NCI-H460 (cell line): ENCODE measurements around the gene HLA-DMA. TPM values are rescaled to one million over a fixed set of nuclear protein-coding genes. Genes with fewer than 3 reads are reported as not detected.

Experiments used
- DNase-seq: peaks from one replicate; pipeline ENCODE4 v3.0.0-alpha.2; 2016; ENCODE audit warnings: low read depth; ENCODE audit errors: extremely low read depth
- total RNA-seq: library from RNA; depleted of rRNA; stranded (reverse); fragments of >200 nt; shearing (Covaris generic); gene quantifications from 2 replicates; pipeline ENCODE4 v1.2.3, GENCODE V29; 2014

HLA-DMA gene
- total RNA-seq, 1 experiment from 2014 or later, result 1.2 TPM

DNA sequence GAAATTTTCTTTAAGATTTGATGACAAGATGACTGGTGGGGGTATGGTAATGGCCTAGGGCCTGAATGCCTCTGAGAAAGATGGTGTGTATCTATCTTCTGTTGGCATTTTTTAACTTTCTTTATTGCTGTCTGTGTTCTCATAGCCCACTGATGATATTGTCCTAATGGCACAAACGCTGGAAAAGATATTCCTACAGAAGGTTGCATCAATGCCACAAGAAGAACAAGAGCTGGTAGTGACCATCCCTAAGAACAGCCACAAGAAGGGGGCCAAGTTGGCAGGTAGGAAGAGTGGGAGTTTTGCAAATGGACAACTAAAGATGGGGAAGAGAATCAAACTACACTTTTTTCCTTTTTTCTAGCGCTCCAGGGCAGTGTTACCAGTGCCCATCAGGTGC, 23.0 kb upstream of the HLA-DMA start:
- DNase-seq, result no peak

DNA sequence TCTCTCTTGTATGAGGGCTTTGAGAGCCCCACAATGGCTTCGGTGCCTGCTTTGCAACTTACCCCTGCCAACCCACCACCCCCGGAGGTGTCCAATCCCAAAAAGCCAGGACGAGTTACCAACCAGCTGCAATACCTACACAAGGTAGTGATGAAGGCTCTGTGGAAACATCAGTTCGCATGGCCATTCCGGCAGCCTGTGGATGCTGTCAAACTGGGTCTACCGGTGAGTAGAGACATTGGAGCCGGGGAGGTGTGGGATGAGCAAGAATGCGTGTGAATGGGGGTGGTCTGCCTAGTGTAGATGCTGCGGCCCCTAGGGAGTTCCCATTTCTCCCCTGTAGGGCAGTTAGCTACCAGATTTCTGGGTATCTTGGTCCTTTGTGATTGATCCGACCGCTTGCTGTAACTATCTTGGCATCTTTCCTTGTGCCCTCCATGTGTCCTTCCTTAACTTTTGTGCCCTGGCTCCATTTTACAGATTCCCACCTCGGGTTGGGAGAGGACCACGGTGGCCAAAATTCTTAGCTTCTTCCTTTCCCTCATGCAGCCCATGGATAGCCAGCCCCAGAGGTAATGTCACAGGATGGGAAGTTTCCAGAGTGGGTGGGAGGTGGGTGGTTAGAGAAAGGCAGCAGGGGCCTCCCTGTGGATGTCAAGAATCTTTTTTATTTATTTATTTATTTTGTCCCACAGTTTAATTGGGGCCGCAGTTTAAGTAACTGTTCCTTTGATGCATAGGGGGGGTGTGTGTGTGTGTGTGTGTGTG, 21.8 kb upstream of the HLA-DMA start:
- DNase-seq, result no peak

DNA sequence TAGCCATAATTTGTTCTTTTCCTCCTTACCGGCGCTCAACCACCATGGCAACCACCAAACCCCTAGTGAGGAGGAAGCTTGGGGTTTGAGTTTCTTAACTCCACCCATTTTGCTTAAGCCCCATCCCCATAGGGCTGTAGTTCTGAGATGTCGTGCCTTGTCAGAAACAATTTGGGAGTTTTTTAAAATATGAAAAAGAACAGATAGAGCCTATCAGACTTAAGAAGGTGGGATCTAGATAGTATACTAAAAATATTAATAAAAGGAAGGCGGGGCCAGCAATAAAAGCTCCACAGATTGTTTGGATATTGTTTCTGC, 21.1 kb upstream of the HLA-DMA start:
- no peak for DNase-seq

DNA sequence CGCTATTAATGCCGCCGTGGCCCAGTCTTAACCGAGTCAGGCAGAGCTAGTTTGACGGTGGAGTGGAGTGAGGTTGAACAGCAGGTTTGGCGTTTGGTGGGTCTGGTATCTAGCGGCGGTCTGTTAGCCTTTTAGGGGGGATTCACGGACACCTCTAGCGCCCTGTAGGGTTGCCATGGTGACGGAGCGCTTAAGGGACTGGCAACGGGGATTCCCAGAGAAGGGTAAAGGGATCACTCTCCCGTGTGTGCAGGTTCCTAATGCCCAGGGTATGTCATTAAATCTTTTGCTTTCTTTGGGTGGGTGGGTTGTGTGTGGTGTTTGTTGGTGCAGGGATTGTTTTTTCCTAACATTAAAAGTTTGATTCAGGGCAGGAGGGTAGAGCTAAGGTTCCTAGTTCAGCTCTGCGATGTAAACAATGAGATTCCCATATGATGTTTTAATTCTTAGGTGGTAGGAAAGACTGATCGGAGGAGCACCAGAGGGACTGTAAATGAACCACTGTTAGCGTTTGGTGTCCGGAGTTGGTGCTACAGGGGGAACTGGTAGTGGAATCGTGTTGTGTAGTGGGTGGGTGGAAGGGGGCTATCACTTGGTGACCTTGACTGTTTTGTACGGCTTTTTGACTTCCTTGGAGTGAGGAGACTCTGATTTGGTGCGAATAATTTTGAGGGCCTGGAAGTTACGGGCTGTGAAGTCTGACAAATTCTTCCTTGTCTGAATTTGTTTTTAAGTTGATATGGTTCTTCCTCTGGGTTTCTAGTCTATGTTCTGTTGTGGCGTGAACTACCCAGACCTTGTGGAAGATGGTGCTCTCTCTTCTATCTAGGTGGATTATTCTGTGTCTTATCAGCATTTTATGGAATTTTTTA, 20.5 kb upstream of the HLA-DMA start:
- DNase-seq, result no peak

DNA sequence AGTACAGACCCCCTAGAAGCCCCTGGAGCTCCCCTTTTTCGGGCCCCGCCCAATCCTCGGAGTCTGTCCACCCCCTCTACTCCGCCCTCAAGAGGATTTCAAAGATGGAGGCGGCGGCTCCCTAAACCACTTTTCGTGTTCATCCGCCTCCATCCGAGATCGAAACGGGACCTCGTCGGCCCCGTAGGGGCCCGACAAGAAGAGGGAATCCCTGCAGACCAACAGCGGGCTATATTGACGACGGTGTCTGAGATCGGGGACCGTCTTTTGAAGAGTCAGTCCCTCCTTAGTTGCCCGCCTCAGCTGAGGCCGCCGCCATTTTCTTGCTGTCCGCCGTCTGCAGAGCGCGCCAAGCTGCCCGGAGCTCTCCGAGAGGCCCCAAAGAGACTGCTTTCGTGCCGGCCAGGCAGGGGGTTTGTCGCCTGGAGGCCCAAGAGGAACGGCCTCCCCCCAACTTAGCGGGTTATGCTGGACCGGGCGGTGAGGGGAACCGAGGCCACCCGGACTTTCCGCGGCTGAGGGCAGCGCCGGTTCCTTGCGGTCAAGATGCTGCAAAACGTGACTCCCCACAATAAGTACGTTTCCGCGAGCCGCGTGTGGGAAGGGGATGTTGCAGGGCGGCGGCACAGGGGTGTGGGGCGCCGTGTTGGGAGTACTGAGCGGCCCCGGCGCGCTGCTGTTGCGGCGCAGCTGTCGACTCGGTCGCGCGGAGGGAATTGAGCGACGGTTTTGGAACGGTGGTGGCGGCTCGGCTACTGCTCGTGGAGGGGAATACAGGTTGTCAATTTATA, 19.7 kb upstream of the HLA-DMA start:
- no peak for DNase-seq

DNA sequence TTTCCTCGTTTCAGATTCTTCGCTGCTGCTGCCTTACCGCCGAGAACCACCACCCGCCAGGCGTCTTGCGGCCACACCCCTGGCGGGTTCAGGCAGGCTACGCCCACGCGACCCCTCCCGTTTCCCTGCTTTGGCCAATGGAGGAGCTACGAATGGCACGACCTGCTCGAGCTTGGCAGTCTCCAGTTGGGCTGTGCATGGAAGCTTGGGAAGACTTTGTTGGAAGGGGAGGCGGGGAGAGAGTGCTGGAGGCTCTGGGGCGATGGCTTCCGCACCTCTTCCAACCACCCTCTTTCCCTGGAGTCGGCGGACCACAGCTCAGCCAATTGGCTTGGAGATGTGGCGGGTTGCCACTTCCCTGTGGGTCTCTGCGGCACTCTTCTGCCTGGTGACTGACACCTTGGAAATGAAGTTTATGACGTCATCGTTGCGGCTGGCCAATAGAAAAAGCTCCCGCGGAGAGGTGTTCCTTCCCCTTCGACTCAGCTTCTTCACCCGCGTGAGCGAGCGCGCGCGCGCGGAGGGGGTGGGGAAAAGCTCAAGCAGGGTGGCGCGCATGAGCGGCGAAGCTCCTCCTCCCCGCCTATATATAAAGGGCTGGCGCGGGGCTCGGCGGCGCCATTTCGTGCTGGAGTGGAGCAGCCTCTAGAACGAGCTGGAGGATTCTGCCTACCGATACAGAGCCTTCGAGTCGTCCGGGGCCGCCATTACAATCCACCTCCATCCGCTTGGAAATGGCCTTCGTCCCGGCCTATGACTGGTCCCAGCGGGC, 18.9 kb upstream of the HLA-DMA start:
- peak; percentile 99 for DNase-seq

DNA sequence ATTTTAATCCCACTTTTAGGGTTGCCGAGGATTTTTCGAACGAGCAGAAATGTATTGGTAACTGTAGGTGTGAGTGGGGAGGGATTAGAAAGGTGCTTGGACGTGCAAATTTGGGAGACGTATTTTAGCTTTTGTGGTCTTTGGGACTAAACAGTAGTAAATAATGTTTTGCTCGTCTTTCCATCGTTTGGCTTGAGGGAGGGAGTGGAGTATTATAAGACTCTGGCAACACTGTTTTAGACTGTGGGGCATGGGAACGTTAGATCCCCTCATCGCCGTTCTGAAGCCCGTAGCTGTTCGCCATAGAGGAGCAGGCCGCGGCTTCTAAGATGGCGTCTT, 18.3 kb upstream of the HLA-DMA start:
- no peak for DNase-seq

DNA sequence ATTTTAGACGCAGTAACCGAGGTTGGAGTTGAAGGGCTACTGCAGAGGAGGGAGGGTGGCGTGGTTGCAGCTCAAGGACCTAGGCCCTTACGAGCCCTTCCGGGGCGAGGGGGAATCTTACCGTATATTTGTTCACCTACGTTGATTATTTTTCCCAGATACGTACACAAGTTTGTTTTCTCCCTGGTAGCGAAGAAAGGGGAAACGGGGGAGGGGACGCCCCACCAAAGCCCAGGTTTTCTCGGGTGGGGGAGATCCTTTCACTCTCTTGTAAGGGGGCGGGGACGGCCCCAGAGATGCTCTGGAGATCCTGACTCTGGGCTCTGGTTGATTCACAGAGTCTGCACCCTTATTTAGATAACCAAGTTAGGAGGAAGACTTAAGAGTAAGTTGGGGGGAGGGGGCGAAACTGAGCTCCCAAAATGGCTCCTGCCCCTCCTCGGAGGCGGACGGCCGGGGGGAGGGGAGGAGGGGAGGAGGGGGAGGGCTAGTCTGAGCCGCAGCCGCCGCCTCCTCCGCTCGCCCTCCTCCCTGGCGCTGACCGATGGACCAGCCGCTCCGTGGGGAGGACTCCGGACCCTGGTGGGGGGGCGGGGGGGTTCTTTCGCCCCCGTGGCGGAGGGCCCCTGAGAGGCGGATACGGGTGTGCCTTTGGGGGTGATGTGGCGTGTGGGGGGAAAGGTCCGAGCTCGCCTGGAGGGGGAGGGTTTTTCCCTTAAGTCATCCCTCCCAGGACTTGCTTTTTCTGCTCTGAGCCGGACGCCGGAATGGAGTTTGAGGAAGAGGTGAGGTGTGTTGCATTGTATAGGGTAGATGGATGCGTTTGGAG, 17.7 kb upstream of the HLA-DMA start:
- DNase-seq, result peak; percentile 82

DNA sequence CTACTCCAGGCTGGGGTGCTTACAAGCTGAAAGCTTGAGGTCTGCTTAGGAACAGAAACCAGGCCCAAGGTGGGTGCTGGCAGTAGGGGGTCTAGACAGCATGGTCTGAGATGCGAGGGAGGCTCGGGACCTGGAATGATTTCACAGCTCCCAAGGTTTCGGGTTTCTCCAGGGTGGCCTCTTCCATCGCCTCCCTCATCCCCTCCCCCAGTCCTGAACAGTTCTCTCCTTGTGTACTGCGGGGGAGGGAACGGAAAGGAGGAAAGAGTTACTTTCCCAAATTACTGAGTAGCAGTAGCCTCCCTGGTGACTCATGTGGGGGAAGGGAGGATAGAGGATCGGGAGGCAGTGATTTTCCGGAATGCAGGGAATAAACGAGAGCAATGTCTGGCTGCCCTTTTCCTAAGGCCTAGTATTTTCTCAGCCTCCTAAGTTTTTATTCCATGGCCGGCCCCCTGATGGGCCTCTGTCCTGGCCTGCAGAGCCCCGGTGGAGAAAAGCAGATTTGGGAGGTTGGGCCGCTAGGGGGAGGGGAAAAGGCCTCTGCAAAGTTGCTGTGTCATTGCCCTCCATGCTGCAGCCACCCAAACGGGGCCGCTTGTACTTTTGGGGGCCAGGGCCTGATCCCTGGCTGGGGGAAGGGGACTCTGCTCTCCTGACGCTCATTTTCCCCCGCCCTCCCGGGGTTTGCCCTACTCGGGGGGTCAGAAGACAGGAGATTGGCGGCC, 17.0 kb upstream of the HLA-DMA start:
- DNase-seq, result peak; percentile 89

DNA sequence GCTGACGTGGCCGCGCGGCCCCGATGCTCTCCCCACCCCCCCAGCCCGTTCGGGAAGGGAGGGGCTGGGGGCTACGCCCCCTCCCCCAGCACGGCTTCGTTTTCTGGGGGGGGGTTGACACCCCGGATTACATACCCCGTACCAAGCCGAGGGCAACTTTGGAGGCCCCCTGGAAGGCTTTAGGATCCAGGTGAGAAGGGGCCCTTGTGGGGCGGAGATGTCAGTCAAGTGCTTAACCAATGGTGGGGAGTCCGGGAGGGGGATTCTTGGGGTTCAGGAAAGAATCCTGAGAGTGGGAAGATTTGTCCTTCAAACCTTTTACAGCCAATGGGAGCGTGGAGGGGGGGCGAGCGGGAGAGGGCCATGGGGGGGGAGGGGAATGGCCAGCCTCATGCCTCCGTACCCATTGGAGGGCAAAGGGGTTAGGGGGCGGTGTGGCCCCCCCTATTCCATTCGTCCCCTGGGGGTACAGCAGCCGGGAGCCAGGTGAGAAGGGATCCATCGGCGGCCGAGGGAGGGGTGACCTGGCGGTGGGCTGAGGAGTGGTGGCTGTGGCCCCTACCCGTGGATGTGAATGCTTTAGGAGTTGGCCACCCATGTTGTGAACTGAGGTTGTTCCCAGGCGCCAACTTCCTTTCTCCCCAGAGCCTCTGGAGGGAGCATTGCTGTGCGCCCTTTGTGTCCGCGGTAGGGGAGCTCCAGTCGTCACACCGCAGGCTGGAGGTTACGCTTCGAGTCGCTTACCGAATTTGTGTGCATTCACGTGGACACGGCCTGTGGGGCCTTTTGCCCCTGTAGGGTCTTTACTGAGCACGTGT, 16.2 kb upstream of the HLA-DMA start:
- peak; percentile 83 for DNase-seq

DNA sequence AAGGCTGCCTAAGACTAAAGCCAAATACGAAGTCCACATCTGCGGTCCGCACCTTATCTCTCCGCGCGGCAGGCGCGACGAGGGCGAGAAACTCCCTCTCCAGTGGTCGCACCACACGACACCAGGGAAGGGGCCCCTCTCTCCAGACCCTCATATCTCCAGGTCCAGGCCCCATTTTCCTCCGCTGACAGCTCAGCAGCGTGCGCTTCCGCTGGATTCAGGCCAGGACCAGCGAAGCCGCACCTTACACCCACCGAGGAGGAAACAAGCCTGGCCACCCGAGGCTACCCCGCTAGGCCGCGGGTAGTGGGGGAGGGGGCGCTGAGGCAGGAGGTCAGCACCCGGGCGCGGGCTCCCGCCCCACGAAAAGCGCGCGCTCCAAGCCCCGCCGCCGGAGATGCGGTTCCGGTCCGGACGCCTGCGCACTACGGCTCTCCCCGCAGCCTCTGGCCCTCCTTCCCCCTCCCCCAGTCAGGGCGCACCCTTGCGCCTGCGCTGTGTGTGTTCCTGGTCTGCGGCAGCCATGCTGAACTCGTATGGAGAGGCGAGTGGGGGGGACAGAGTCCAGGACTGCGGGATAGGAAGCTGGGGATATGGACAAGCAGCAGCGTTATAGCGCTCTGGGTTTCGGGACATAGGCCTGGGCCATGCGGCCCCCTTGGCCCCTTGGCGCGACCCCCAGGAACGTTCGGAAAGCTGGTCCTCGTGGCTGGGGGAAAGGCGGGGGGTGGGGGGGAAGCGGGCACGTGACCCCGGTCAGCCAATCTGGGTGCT, 15.4 kb upstream of the HLA-DMA start, which contains the start of gene BRD2:
BRD2 (plus strand) TSS at position 502 of the 774 bp plus-strand sequence. CDS start 4,305 bp downstream, outside the sequence.
- DNase-seq, result peak; percentile 95

DNA sequence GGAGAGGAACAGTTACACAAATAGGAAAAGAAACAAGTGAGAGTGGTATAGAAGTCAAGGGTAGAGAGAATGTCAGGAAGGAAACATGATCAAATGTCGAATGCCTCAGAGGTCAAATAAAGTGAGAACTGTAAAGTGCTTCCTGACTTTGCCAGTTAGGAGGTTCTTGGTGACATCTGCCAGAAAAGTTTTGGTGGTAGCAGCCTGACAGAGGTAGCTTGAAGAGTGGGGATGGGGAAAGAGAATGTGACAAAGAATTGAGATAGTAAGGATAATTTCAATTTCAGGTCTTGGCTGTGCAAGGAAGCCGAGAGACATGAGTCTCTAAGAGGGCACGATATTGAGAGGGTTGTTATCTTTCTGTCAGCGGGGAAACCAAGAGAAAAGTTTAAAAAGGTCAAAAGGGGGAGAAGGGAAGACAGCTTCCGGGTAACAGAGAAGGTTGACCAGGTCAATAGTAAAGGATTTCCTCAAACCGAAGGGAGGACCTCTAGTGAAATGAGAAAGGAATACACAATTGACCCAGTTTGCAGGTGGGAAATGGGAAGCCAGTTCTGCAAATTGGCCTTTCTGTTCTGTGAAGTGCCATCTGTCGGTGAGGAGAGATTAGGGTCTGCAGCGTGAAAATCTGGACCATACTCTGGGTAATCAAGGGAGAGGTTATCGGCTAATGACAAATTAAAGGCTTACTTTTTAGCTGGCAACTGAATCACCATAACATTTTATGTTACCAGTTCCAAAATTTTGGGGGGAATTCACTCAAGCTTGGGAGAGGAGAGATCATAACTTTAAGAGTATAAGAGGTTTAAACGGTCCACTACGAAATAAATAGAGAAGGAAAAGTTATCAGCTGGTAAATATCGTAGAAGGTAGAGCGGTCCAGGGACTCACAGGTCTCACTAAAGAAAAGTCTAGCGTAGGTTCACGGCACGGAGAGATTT, 14.5 kb upstream of the HLA-DMA start:
- peak; percentile 56 for DNase-seq

DNA sequence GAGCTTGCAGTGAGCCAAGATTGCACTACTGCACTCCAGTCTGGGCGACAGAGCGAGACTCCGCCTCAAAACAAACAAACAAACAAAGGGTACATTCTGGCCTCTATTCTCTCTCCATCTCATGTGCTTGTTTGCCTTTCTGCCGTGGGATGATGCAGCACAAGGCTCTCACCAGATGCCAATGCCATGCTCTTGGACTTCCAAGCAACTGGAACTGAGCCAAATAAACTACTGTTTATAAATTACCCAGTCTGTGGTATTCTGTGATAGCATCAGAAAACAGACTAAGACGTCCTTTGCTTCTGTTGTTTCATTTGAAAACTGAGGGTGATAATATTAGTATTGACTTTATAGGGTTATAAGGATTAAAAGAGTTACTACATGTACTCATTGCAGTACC, 11.9 kb upstream of the HLA-DMA start:
- no peak for DNase-seq

DNA sequence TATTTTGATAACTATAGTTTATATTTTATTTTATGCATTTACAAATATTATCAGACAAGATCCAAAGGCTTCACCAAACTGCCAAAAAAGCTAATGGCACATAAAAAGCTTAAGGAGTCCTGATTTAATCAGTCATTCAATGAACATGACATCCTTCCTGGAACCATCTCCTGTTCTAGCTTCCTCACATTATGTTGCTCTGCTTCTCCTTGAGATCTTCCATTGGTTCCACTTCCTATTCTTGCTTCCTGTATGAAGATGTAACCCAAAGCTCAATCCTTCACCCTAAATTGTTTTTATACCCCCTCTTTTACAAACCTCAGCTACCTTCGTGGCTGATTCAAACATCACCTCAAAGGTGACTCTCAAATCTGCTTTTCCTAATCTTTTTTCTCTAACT, 11.0 kb upstream of the HLA-DMA start:
- no peak for DNase-seq

DNA sequence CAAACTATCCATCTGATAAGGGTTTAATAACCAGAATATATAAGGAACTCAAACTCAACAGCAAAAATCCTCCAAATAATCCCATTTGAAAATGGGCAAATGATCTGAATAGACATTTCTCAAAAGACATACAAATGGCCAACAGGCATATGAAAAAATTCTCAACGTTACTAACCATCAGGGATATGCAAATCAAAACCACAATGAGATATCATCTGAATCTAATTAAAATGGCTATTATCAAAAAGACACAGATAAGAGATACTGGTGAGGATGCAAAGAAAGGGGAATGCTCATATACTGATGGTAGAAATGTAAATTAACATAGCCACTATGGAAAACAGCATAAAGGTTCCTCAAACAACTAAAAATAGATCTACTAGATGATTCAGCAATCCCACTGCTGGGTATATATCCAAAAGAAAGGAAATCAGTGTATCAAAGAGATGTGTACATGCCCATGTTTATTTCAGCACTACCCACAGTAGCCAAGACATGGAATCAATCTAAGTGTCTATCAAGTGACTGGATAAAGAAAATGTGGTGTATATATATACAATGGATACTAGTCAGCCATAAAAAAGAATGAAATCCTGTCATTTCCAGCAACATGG, 9.4 kb upstream of the HLA-DMA start:
- DNase-seq, result no peak

DNA sequence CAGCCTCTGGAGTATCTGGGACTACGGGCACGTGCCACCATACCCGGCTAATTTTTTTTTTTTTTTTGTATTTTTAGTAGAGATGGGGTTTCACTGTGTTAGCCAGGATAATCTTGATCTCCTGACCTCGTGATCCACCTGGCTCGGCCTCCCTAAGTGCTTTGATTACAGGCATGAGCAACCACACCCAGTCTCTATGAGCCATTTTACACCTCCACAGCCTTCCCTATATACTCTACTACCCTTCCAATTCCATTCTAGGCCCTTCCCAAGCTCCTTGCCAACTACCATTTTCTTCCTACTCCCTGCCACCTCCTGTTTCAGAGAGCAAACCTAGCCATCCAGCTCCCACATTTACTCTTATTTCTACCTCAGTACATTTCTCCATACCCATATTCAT, 7.7 kb upstream of the HLA-DMA start:
- no peak for DNase-seq
